OCI-LY1 (cell line): ENCODE results near the gene EML4.
A peak's percentile ranks its signal among the peaks of the same experiment; 100 is the strongest.

Source experiments
- CTCF ChIP-seq: fragments of 200-600 bp; sonication (generic), shearing (Covaris generic); IDR thresholded peaks from 2 replicates; pipeline ENCODE4 v1.5.1; 2017; ENCODE audit warnings: mild to moderate bottlenecking, antibody characterized with exemption, low read length, moderate library complexity, mixed read lengths
- EZH2 ChIP-seq: fragments of 200-600 bp; sonication (generic), shearing (Covaris generic); IDR thresholded peaks from 2 replicates; pipeline ENCODE4 v1.8.0; 2017; ENCODE audit warnings: borderline replicate concordance, mixed run types, mild to moderate bottlenecking, antibody characterized with exemption, low read length, moderate library complexity, mixed read lengths

GRCh38 chr2:42274863-42275262 is 105.7 kb downstream of the EML4 start:
- TF ChIP-seq CTCF (peak; percentile 7; the same call in 1 of the 2 replicates), EZH2 (no peak)
